Mononuclear cell (primary cell): ENCODE measurements around the gene SNPH. TPM values are rescaled to one million over a fixed set of nuclear protein-coding genes. Genes with fewer than 3 reads are reported as not detected.

ENCODE experiments used
- H3K27me3 ChIP-seq: 2 replicates; pipeline ENCODE4 v1.6.0; 2011; ENCODE audit warnings: low read length, control low read depth; ENCODE audit not compliant: insufficient read depth
- H3K4me1 ChIP-seq: 2 replicates; pipeline ENCODE4 v1.5.1; 2011; ENCODE audit warnings: mild to moderate bottlenecking, low read length, control low read depth; ENCODE audit not compliant: insufficient read depth
- H3K4me3 ChIP-seq: 2 replicates; pipeline ENCODE4 v1.5.1; 2011; ENCODE audit warnings: mild to moderate bottlenecking, low read length, moderate library complexity
- H3K9me3 ChIP-seq: 2 replicates; pipeline ENCODE4 v1.5.1; 2011; ENCODE audit warnings: low read depth, mild to moderate bottlenecking, control low read depth, low read length
- total RNA-seq: library from RNA; depleted of rRNA; stranded (reverse); fragments of >200 nt; gene quantifications from one replicate; pipeline ENCODE4 v1.2.3, GENCODE V29; 2012

SNPH gene
- total RNA-seq, 1 donor, result 9.7 TPM

DNA sequence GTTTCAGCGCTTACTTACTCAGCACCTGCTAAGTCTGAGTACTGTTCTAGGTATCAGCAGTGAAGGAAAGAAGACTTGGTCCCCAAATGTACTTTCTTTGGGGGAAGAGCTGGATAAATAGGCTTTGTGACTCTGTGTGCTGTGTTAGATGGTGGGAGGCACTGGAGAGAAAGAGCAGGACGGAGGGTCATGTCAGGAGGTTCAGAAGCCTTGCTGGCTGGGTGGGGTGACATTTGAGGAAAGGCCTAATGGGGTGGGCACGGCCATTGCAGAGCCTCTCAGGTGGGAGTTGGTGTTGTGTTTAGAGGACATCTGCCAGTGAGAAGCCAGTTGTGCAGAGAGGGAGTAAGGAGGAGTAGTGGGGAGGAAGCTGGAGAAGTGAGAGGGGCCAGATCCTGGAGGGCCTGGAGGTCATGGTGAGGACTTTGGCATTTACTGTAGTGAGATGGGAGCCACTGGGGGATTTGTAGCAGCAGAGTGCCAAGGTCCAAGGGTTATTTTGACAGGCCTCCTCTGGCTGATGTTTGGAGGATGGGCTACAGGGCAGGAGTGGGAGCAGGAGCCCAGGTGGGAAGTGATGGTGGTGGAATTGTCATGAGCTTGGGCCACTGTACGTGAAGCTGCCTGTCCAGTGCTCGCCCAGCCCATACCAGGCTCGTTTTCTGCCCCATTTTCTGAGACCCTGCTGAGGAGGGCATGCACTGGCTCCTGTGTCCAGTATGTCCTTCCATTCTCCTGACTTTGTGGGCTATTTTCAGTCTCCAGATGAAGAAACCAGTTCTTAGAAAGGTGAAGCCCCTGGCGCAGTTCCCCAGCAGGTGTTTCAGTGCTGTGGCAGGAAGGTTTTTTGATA lies 62.0 kb downstream of the SNPH start:
- Histone ChIP-seq H3K27me3 (no peaks in the 10 kb centered on the region), H3K9me3 (no peaks in the 10 kb centered on the region), H3K4me1 (peaks cover 30% of the 10 kb centered on the region), H3K4me3 (no peak overlapping the region)

DNA sequence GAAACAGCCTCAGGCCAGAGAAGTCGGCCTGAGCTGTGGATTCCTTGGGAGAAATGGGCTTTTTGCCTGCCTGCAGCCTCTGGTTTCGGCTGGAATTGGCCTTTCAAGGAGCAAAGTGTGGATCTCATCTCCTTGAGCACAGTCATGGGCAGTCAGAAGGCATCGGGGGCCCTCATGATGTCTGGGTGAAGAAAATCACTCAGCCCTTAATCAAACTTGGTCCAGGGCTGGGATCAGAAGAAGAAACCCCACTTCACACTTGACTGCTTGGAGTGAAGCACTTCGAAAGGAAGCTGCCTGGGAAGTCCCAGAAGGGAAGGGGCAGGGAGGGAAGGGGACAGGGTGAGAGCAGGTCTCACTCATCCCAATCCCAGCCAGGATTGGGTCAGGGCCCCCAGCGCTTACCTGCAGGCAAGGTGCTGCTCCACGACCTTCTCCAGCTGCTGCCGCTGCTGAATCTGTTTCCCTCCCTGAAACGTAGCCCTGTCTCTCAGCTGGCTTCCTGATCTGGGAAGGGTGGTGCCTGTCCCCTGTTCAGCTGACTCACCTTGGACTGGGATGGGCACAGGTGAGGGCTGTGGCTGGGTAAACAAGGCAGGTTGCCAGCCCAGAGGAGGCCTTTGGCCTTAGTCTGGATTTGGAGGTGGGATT lies 62.7 kb downstream of the SNPH start, which contains the start of gene SDCBP2:
TSS of gene SDCBP2 (minus strand) at position 460 of the 651 bp plus-strand sequence. CDS start 8,723 bp downstream, outside the sequence.
- no peaks in the 10 kb centered on the region for H3K9me3 ChIP-seq
- no peak within 1 kb of the TSS for H3K4me3 ChIP-seq
- H3K4me1 ChIP-seq, result peaks cover 30% of the 10 kb centered on the region
- H3K27me3 ChIP-seq, result no peaks in the 10 kb centered on the region

DNA sequence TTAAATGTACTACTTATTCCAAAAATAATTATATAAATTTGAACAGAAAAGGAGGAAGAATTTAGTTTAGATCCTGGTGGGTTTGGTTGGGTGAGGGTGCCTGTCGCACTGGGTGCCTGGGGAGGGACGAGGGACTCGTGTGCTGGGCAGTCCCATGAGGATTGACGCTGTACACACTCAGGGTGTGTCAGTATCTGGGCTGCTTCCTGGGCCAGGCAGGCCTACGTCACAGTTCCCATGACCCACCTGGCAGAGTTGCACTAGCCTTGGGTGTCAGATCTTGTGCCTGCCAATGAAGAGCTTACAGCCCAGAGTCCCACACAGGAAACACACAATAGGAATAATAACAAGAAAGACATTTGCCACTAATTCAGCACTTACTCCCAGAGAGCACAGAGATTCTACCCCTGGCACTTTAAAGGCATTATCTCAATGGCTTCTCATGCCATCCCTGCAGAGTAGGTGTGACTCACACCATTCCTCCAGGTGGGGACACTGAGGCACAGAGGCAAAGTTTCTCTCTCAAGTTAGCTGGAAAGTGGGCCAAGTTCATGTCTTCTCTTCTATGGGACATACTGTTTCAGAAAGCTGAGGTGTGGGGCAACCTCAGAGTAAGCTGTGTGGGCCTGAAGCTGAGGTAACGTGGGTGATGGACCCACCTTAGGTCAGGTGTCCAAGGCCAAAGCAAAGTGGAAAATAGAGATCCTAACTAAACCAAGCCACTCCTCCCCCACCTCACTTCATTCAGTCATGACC lies 64.2 kb downstream of the SNPH start:
- Histone ChIP-seq H3K4me1 (peaks cover 32% of the 10 kb centered on the region), H3K27me3 (no peaks in the 10 kb centered on the region), H3K4me3 (no peak overlapping the region), H3K9me3 (no peaks in the 10 kb centered on the region)

DNA sequence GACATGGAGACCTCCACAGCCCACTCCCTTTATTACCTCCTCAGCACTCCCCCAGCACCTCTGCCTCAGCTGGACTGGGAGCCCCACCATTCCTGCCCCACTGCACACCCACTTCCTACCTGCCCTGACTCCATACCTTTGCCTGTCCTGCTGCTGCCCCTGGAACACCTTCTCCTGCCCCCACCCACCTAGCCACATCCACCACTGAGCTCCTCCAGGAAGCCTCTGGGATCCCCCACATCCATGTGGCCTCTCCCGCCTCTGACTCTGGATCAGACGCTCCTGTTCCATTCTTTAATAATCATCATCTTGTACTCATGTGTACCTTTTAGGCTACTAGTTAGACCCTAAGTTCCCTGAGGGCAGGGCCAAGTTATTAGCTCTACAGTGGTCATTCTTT lies 65.0 kb downstream of the SNPH start:
- no peak overlapping the region for H3K4me3 ChIP-seq
- H3K27me3 ChIP-seq, result no peaks in the 10 kb centered on the region
- no peaks in the 10 kb centered on the region for H3K9me3 ChIP-seq
- H3K4me1 ChIP-seq, result peaks cover 30% of the 10 kb centered on the region

DNA sequence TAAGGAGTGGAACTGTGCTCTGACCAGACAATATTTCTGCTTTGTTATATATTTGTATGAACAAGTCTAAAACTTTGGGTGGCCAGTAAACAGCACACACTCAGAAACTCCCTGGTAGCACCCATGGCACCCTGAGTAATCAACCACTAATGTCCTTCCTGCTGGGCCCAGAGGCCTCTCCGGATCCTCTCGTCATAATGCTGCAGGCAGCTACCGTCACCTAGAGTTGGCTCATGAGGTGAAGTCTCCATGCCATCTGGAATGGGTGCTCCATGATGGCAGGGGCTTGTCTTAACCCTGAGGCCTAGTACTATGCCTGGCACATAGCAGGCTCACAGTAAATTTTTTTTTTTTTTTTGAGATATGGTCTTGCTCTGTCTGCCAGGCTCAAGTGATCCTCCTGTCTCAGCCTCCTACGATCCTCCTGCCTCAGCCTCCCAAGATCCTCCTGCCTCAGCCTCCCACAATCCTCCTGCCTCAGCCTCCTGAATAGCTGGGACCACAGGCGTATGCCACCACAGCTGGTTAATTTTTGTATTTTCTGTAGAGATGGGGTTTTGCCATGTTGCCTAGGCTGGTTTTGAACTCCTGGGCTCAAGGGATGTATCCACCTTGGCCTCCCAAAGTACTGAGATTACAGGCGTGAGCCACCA lies 65.8 kb downstream of the SNPH start:
- no peaks in the 10 kb centered on the region for H3K9me3 ChIP-seq
- H3K27me3 ChIP-seq, result no peaks in the 10 kb centered on the region
- peaks cover 31% of the 10 kb centered on the region for H3K4me1 ChIP-seq
- H3K4me3 ChIP-seq, result no peak overlapping the region

DNA sequence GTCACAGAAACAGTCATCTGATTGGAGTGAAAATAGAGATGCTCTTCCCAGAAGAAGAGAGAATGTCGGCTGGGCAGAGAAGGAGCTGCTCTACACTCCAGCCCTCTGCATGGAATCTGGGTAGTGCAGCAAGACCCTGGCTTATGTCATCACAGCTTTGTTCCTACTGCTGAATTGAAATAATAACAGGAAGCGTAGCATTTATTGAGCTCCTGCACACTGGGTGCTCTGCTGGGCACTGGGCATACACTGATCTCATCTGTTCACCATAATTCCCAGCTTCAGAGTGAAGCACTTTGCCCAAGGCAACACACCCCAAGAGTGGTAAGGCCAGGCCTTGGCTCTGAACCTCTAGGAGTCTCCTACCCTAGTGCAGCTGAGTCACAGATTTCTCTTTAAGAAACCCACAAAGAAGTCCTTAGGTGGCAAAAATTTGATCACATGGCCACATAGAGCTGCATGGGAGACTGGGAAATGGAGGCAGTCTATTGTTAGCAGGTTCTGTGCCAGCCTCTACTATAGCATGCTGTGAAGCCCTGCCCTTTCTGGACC lies 66.7 kb downstream of the SNPH start:
- H3K4me1 ChIP-seq, result peaks cover 31% of the 10 kb centered on the region
- no peaks in the 10 kb centered on the region for H3K9me3 ChIP-seq
- no peaks in the 10 kb centered on the region for H3K27me3 ChIP-seq
- no peak overlapping the region for H3K4me3 ChIP-seq

DNA sequence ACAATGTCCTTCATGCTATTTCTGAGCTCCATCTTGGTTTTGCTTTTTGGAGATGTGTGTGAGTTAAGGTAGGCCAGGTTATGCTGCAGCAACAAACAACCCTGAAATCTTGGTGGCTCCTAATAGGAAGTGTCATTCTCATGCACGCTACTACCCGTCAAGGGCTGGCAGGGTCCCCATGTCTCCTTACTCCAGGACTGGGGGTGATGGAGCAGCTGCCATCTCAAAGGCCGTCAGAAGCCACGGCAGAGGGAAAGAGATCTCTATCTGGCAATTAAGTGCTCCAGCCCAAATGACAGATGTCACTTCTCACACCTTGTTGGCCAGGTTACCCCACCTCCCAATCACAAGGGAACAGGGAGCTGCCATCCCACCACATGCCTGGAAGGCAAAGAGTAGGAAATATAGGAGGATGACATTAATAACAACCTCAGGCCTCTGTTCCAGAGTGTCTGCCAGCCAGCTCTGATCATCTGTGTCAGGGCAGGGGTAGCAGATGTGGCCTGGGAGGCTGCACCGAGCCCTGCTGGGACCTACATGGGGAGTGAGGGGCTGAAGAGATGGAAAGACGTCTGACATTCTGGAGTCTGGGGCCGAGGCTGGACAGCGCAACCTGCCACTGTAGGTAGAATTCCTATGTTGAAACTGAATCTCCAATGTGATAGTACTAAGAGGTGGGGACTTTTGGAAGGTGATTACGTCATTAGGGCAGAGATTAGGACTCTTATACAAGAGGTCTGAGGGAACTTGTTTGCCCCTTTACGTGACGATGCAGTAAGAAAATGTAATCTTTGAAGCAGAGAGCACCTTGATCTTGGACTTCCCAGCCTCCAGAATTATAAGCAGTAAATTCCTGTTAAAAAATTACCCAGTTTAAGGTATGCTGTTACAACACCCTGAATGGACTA lies 67.6 kb downstream of the SNPH start:
- Histone ChIP-seq H3K9me3 (no peaks in the 10 kb centered on the region), H3K4me3 (no peak overlapping the region), H3K27me3 (no peaks in the 10 kb centered on the region), H3K4me1 (peaks cover 31% of the 10 kb centered on the region)

DNA sequence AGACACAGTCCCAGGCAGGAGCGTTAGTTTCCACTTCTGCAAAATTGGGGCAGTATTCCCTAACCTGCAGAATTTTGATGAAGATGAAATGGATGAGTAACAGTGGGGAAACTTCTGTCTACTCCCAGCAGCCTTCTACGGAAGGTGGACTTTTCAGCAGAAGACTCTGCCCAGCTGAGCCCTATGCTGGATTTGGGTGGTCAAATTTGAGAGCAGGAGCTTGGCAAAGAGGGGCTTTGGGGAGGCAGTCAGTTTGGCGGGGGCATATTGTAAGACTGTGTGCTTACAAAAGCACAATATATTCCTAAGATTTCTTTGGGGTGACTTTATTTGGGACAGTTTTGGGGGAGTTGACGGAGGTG lies 68.3 kb downstream of the SNPH start:
- Histone ChIP-seq H3K4me3 (no peak overlapping the region), H3K4me1 (peaks cover 25% of the 10 kb centered on the region), H3K27me3 (no peaks in the 10 kb centered on the region), H3K9me3 (no peaks in the 10 kb centered on the region)

DNA sequence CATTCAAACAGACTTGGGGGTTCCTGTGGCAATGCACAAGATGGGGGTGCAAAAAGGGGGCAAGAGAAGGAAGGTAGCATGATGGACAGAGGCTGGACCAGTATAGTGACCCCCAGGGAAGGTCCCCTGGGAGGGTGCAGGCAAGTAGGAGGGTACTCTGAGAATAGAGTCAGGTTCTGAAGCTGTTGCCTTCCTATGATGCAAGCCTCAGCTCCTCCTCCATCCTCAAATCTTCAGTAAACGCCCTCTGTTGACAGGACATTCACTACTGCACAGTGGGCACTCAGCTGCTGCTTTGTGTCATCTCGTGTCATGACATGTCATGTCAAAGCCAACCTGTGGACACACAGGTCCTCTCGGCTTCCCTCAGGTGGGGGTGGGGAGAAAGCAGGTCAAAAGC lies 68.7 kb downstream of the SNPH start:
- Histone ChIP-seq H3K4me1 (peaks cover 25% of the 10 kb centered on the region), H3K9me3 (no peaks in the 10 kb centered on the region)

DNA sequence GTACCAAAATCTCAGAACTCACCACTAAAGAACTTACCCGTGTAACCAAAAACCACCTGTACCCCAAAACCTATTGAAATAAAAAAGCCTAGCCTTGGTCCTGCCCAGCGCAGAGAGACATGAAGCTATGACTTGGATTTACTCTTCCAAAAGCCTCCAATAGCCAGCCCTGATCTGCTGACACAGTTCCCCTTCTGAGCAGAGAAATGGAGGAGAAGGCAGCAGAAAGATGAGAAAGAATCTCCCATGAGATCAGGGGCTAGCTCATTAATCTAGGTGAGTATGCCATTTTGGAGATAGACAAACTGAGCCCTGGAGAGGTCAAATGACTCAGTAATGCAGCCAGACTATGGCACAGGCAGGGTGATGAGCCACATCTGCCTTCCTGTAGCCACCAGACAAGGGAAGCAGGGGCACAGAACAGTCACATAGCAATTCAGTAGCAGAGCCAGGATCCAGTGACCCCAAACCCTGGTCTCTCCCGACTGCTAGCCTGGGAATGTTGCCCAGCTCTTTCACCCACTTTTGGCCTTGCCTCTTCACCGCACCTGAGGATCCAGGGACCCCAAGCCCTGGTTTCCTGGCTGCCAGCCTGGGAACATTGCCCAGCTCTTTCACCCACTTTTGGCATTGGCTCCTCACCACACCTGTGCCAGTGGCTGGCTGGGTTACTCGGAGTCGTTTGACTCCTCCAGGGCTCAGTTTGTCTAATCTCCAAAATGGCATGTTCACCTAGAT lies 70.0 kb downstream of the SNPH start:
- Histone ChIP-seq H3K4me1 (peaks cover 25% of the 10 kb centered on the region), H3K4me3 (no peak overlapping the region), H3K9me3 (no peaks in the 10 kb centered on the region), H3K27me3 (no peaks in the 10 kb centered on the region)

More for the DNA sequence above, 68.7 kb downstream of the SNPH start:
- Histone ChIP-seq H3K27me3 (no peaks in the 10 kb centered on the region), H3K4me3 (no peak overlapping the region)

DNA sequence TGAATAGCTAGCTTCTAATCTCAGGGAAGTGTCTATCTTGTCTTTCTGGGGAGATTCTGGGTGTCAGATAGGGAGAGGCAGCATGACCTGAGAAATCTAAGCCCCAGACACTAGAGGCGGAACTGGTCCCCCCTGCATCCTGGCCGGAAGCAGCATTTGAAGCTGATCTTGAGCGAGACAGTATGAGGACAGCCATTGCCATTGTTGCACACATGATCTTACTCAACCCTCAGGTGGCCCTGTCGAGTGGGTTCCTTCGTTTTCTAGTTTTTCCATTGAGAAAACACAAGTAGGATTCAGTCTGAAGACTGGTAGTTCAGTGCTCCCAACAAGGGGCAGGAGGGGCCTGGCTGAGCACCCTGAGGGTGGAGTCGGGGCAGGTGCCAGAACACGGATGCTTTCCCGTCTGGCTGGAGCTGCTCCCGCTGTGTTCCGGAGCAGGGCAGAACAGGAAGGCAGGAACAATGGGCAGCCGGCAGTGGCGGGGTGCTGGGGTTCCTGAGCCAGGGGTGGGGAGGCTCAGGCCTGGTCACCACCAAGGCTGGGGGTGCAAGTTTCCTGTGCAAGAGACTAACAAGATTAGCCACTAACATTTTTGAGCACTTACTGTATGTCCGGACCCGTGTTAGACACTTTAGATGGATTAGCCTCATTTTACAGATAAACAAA lies 70.7 kb downstream of the SNPH start:
- no peaks in the 10 kb centered on the region for H3K9me3 ChIP-seq
- H3K4me3 ChIP-seq, result no peak overlapping the region
- H3K27me3 ChIP-seq, result no peaks in the 10 kb centered on the region
- peaks cover 25% of the 10 kb centered on the region for H3K4me1 ChIP-seq

DNA sequence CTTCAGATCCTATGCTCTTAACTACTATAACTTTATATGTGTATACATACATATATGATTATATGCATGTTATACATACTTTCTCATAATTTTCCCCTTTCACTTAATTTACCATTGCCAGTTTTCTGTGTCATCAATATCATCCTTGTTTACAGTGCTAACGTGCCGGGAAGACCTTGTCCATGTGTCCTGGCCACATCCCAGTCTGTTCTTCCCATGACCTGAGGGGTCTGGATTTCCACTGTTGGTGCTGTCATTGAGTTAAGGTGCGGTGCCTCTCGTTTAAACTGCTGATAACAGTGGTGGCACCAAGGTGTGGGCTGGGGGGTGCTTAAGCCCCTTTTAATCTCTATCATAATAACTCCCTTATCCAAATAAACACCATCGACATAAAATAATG lies 71.3 kb downstream of the SNPH start:
- H3K9me3 ChIP-seq, result no peaks in the 10 kb centered on the region
- peaks cover 25% of the 10 kb centered on the region for H3K4me1 ChIP-seq
- no peaks in the 10 kb centered on the region for H3K27me3 ChIP-seq
- H3K4me3 ChIP-seq, result no peak overlapping the region

DNA sequence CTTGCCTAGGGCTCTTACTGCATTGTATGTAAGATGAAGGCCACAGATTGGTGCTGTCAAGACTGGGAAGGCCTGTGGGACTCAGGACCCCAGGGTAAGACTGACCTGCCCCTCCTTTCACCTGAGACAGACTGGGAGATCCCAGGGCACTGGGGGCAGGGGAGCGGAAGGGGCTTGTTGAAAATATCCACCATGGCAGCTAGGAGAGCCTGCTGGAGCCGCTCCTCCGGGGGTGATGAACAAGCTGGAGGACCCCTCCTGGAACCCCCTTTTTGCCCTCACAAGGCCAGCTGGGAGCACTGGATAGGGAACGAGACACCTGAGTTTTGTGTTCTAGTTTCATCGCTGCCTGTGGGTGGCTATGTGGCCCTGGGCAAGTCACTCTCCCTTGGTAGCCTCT lies 72.0 kb downstream of the SNPH start:
- Histone ChIP-seq H3K27me3 (no peaks in the 10 kb centered on the region), H3K4me3 (no peak overlapping the region), H3K4me1 (peaks cover 25% of the 10 kb centered on the region), H3K9me3 (no peaks in the 10 kb centered on the region)
